ENCODE data around the gene RNF26.

DNA sequence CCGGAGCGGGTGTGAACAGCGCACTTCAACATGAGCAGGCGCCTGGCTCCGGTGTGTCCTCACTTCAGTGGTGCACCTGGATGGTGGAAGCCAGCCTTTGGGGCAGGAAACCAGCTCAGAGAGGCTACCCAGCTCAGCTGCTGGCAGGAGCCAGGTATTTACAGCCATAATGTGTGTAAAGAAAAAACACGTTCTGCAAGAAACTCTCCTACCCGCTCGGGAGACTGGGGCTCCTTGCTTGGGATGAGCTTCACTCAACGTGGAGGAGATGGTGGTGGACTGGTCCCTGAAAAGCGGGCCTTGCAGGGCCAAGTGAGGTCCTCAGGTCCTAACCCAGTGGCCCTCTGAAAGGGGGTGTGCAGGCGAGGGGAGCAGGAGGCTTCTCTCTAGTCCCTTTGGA is 24.9 kb upstream of the RNF26 start:
- no peak for TF ChIP-seq POLR2A (IDR thresholded peaks at IDR 0.05)
- TF ChIP-seq, protein P1, sequence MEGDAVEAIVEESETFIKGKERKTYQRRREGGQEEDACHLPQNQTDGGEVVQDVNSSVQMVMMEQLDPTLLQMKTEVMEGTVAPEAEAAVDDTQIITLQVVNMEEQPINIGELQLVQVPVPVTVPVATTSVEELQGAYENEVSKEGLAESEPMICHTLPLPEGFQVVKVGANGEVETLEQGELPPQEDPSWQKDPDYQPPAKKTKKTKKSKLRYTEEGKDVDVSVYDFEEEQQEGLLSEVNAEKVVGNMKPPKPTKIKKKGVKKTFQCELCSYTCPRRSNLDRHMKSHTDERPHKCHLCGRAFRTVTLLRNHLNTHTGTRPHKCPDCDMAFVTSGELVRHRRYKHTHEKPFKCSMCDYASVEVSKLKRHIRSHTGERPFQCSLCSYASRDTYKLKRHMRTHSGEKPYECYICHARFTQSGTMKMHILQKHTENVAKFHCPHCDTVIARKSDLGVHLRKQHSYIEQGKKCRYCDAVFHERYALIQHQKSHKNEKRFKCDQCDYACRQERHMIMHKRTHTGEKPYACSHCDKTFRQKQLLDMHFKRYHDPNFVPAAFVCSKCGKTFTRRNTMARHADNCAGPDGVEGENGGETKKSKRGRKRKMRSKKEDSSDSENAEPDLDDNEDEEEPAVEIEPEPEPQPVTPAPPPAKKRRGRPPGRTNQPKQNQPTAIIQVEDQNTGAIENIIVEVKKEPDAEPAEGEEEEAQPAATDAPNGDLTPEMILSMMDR (IDR thresholded peaks at IDR 0.05), result no peak
